Left kidney (tissue), 2 donors: ENCODE results near the gene LARP6. TPM values are rescaled to one million over a fixed set of nuclear protein-coding genes. Genes with fewer than 3 reads are reported as not detected.
A peak's percentile ranks its signal among the peaks of the same experiment; 100 is the strongest.
"Not testable (repeated sequence)": the region's sequence is repeated elsewhere in the genome, so short reads cannot be mapped to it uniquely, and the experiment has no call there.

Experiments
- DNase-seq: peaks from one replicate; pipeline ENCODE4 v3.0.0-alpha.2; 2013
- polyA plus RNA-seq: library from polyadenylated mRNA; unstranded; fragments of 120-200 nt; gene quantifications from one replicate; pipeline ENCODE4 v1.2.1, GENCODE V29; 2013; ENCODE audit not compliant: insufficient read length

Gene LARP6
- polyA plus RNA-seq, 1 donor = 15.5 TPM

GRCh38 chr15:70859998-70860397 lies 6.0 kb upstream of the LARP6 start:
- DNase-seq = no peak

- DNase-seq = no peak
These were observed 5.5 kb upstream of the LARP6 start for GRCh38 chr15:70859322-70859908.

GRCh38 chr15:70858614-70859321 lies 4.8 kb upstream of the LARP6 start:
- not testable (repeated sequence) for DNase-seq

GRCh38 chr15:70857562-70858285 lies 3.8 kb upstream of the LARP6 start:
- DNase-seq = no peak

GRCh38 chr15:70856884-70857561 lies 3.1 kb upstream of the LARP6 start:
- DNase-seq = no peak

GRCh38 chr15:70856177-70856883 lies 2.4 kb upstream of the LARP6 start:
- no peak for DNase-seq

- no peak for DNase-seq
These were observed 1.8 kb upstream of the LARP6 start for GRCh38 chr15:70855764-70856163.

- no peak for DNase-seq
These were observed 664 bp upstream of the LARP6 start for GRCh38 chr15:70854666-70854976.

- peak; percentile 48 for DNase-seq
These were observed 512 bp downstream of the LARP6 start for GRCh38 chr15:70853318-70853972.

- DNase-seq = no peak
These were observed 1.2 kb downstream of the LARP6 start for GRCh38 chr15:70852501-70853317.

- DNase-seq = no peak
These were observed 2.1 kb downstream of the LARP6 start for GRCh38 chr15:70851889-70852288.

GRCh38 chr15:70845602-70846360 lies 8.2 kb downstream of the LARP6 start:
- DNase-seq = no peak

- DNase-seq = no peak
These were observed 16.5 kb downstream of the LARP6 start for GRCh38 chr15:70837476-70837875.

GRCh38 chr15:70835841-70836240 lies 18.1 kb downstream of the LARP6 start:
- no peak for DNase-seq

- DNase-seq = no peak
These were observed 18.5 kb downstream of the LARP6 start for GRCh38 chr15:70835415-70835814.

- no peak for DNase-seq
These were observed 19.0 kb downstream of the LARP6 start for GRCh38 chr15:70834999-70835398.

GRCh38 chr15:70833861-70834765 lies 19.8 kb downstream of the LARP6 start:
- no peak for DNase-seq

- no peak for DNase-seq
These were observed 20.5 kb downstream of the LARP6 start for GRCh38 chr15:70833422-70833821.

- no peak for DNase-seq
These were observed 21.8 kb downstream of the LARP6 start for GRCh38 chr15:70832176-70832575.
